HCT116 (cell line): ENCODE data around the gene CRTC1. TPM values are rescaled to one million over a fixed set of nuclear protein-coding genes. Genes with fewer than 3 reads are reported as not detected.

ENCODE experiments used
- ATAC-seq: fragments of 200-7000 bp; cut with Tn5 transposase; 2 replicates; pipeline ENCODE4 v1.9.1; 2020; ENCODE audit warnings: mild to moderate bottlenecking, moderate library complexity
- BruUV-seq: library from RNA; stranded (reverse); fragments of 400-500 nt; replicated peaks from 2 replicates; lab custom pipeline; 2021; lab: Mats Ljungman, UMichigan
- CTCF ChIA-PET: fragments of 300-600 bp; sonication (Branson Sonifier 250); formaldehyde crosslinking; loops from one replicate; lab custom pipeline; 2021; ENCODE audit warnings: antibody characterized with exemption; lab: Charles Lee
- POLR2A ChIA-PET: fragments of 300-600, 350-600 bp; sonication (Branson Sonifier 250); formaldehyde crosslinking; loops from one replicate; lab custom pipeline; 2021; ENCODE audit warnings: antibody characterized with exemption; lab: Charles Lee
- RAD21 ChIA-PET, 2 experiments: fragments of 300-600 bp; sonication (Branson Sonifier 250); formaldehyde crosslinking; loops; one replicate each; lab custom pipeline; 2023; ENCODE audit warnings: low total read pairs in 2 of 2; ENCODE audit not compliant: uncharacterized antibody in 2 of 2, unreplicated experiment in 2 of 2, low non-redundant PET in 1 of 2; lab: Charles Lee
- DNase-seq: peaks from one replicate; pipeline ENCODE4 v3.0.0-alpha.2; 2010; ENCODE audit warnings: low read depth, low spot score
- H2AFZ ChIP-seq: fragments of 200-600 bp; shearing (Covaris generic), sonication (generic); 2 replicates; pipeline ENCODE4 v1.6.1; 2017; ENCODE audit warnings: low read depth, mixed run types, mixed read lengths, antibody characterized with exemption, low read length; ENCODE audit not compliant: poor library complexity, severe bottlenecking
- H3K27ac ChIP-seq: 2 replicates; pipeline ENCODE4 v1.5.1; 2012; ENCODE audit warnings: low read depth, low read length
- H3K27me3 ChIP-seq: fragments of 200-600 bp; sonication (generic); 2 replicates; pipeline ENCODE4 v1.6.1; 2016; ENCODE audit warnings: mixed run types, low read length, mixed read lengths; ENCODE audit not compliant: insufficient read depth
- H3K36me3 ChIP-seq, 2 experiments: fragments of 200-500 bp in 1 of 2; fragments of 200-600 bp in 1 of 2; sonication (Bioruptor generic) in 1 of 2; sonication (generic) in 1 of 2; 2 replicates each; pipeline versions ENCODE4 v1.5.1 to v1.6.1; 2014 to 2016; ENCODE audit warnings: low read length in 2 of 2, inconsistent platforms in 1 of 2, mixed read lengths in 1 of 2, mixed run types in 1 of 2; ENCODE audit not compliant: insufficient read depth in 2 of 2, control insufficient read depth in 1 of 2
- H3K4me1 ChIP-seq, 2 experiments: fragments of 200-600 bp in 1 of 2; sonication (generic) in 1 of 2; 2 replicates each; pipeline versions ENCODE4 v1.5.1 to v1.6.1; 2012 to 2017; ENCODE audit warnings: low read length in 2 of 2, inconsistent platforms in 1 of 2, mild to moderate bottlenecking in 1 of 2, mixed read lengths in 1 of 2, mixed run types in 1 of 2, moderate library complexity in 1 of 2; ENCODE audit not compliant: insufficient read depth in 2 of 2, control insufficient read depth in 1 of 2
- H3K4me2 ChIP-seq: fragments of 200-600 bp; sonication (generic); 2 replicates; pipeline ENCODE4 v1.6.1; 2017; ENCODE audit warnings: mixed run types, low read length, mixed read lengths
- H3K4me3 ChIP-seq, 2 experiments: fragments of 200-600 bp in 1 of 2; sonication (generic) in 1 of 2; replicated peaks in 1 of 2; 2 replicates each; pipeline ENCODE4 v1.5.1; 2011 to 2016; ENCODE audit warnings: low read length in 2 of 2, control low read depth in 1 of 2, low read depth in 1 of 2, mild to moderate bottlenecking in 1 of 2, mixed read lengths in 1 of 2, mixed run types in 1 of 2
- H3K79me2 ChIP-seq: fragments of 200-600 bp; sonication (generic); 2 replicates; pipeline ENCODE4 v1.6.1; 2017; ENCODE audit warnings: mild to moderate bottlenecking, mixed run types, low read length, moderate library complexity, mixed read lengths; ENCODE audit not compliant: insufficient read depth
- H3K9ac ChIP-seq: fragments of 200-600 bp; sonication (generic); 2 replicates; pipeline ENCODE4 v1.6.1; 2016; ENCODE audit warnings: low read length, mixed read lengths
- H3K9me2 ChIP-seq: fragments of 200-600 bp; sonication (generic), shearing (Covaris generic); 2 replicates; pipeline ENCODE4 v1.6.1; 2017; ENCODE audit warnings: mixed run types, mild to moderate bottlenecking, moderate library complexity; ENCODE audit not compliant: insufficient read depth
- H3K9me3 ChIP-seq, 2 experiments: fragments of 200-500 bp in 1 of 2; fragments of 200-600 bp in 1 of 2; sonication (Bioruptor generic) in 1 of 2; sonication (generic) in 1 of 2; 2 replicates each; pipeline ENCODE4 v1.6.1; 2014 to 2017; ENCODE audit warnings: low read length in 2 of 2, mixed read lengths in 2 of 2, inconsistent platforms in 1 of 2, low read depth in 1 of 2, mild to moderate bottlenecking in 1 of 2, mixed run types in 1 of 2, moderate library complexity in 1 of 2; ENCODE audit not compliant: control insufficient read depth in 1 of 2, insufficient read depth in 1 of 2
- H4K20me1 ChIP-seq: fragments of 200-600 bp; sonication (generic), shearing (Covaris generic); 2 replicates; pipeline ENCODE4 v1.6.1; 2017; ENCODE audit warnings: mixed run types, mild to moderate bottlenecking, moderate library complexity; ENCODE audit not compliant: insufficient read depth
- CBX3 ChIP-seq: IDR thresholded peaks from 2 replicates; pipeline ENCODE4 v1.6.1; 2012; ENCODE audit warnings: low read depth
- CEBPB ChIP-seq: IDR thresholded peaks from 2 replicates; pipeline ENCODE4 v1.6.1; 2012; ENCODE audit warnings: low read depth
- EGR1 ChIP-seq: IDR thresholded peaks from 2 replicates; pipeline ENCODE4 v1.6.1; 2012; ENCODE audit warnings: low read depth
- ELF1 ChIP-seq: IDR thresholded peaks from 2 replicates; pipeline ENCODE4 v1.6.1; 2012; ENCODE audit warnings: low read depth, borderline replicate concordance
- EZH2 ChIP-seq: fragments of 200-600 bp; sonication (generic); IDR thresholded peaks from 2 replicates; pipeline ENCODE4 v1.6.1; 2017; ENCODE audit warnings: antibody characterized with exemption, mixed run types
- EZH2phosphoT487 ChIP-seq: fragments of 200-600 bp; IDR thresholded peaks from 2 replicates; pipeline ENCODE4 v1.6.1; 2018; ENCODE audit warnings: antibody characterized with exemption, borderline replicate concordance
- FOSL1 ChIP-seq: IDR thresholded peaks from 2 replicates; pipeline ENCODE4 v1.6.1; 2012; ENCODE audit warnings: low read depth
- JUND ChIP-seq: IDR thresholded peaks from 2 replicates; pipeline ENCODE4 v1.6.1; 2012
- POLR2A ChIP-seq: IDR thresholded peaks from 2 replicates; pipeline ENCODE4 v1.7.0; 2011; ENCODE audit warnings: borderline replicate concordance; ENCODE audit not compliant: insufficient read depth, insufficient read length; ENCODE audit errors: extremely low read depth
- POLR2AphosphoS5 ChIP-seq: IDR thresholded peaks from 2 replicates; pipeline ENCODE4 v1.6.1; 2011; ENCODE audit warnings: mild to moderate bottlenecking, low read depth, low read length, moderate library complexity
- SIN3A ChIP-seq: IDR thresholded peaks from 2 replicates; pipeline ENCODE4 v1.6.1; 2012; ENCODE audit warnings: low read depth
- SP1 ChIP-seq: IDR thresholded peaks from 2 replicates; pipeline ENCODE4 v1.6.1; 2012; ENCODE audit warnings: low read depth
- SRF ChIP-seq: IDR thresholded peaks from 2 replicates; pipeline ENCODE4 v1.6.1; 2012; ENCODE audit warnings: low read depth
- TCF7L2 ChIP-seq: IDR thresholded peaks from 2 replicates; pipeline ENCODE4 v1.7.0; 2011; ENCODE audit warnings: borderline replicate concordance, inconsistent platforms; ENCODE audit not compliant: insufficient read depth, insufficient read length; ENCODE audit errors: extremely low read depth
- YY1 ChIP-seq: IDR thresholded peaks from 2 replicates; pipeline ENCODE4 v1.6.1; 2011; ENCODE audit warnings: low read length, low read depth, moderate library complexity, mild to moderate bottlenecking; ENCODE audit not compliant: insufficient replicate concordance; ENCODE audit errors: extremely low read depth
- ZFX ChIP-seq: fragments of 450-650 bp; IDR thresholded peaks from 2 replicates; pipeline ENCODE4 v1.6.1; 2017
- ZNF274 ChIP-seq: fragments of 200-500 bp; sonication (Bioruptor generic); IDR thresholded peaks from 2 replicates; pipeline ENCODE4 v1.6.1; 2014; ENCODE audit warnings: mild to moderate bottlenecking, low read depth, low read length, inconsistent platforms
- intact Hi-C: fragments of 100-400 bp; cut with micrococcal nuclease; formaldehyde crosslinking; loops from 2 replicates; pipeline ENCODE4 v1.10.0; 2022
- total RNA-seq: library from RNA; stranded (reverse); gene quantifications from one replicate; pipeline ENCODE4 v1.2.1, GENCODE V29; 2021; ENCODE audit not compliant: unreplicated experiment
- TF ChIP-seq, protein P1 (sequence below): IDR thresholded peaks from 2 replicates; pipeline ENCODE4 v1.6.1; 2012; ENCODE audit warnings: low read depth
- TF ChIP-seq, protein P2 (sequence below), 3 experiments: fragments of 200-600 bp in 1 of 3; sonication (generic) in 1 of 3; IDR thresholded peaks in 2 of 3; conservative IDR thresholded peaks in 1 of 3; 2 replicates each; pipeline ENCODE4 v1.5.1; 2012 to 2017; ENCODE audit warnings: low read depth in 2 of 3, low read length in 2 of 3, antibody characterized with exemption in 1 of 3, borderline replicate concordance in 1 of 3, control low read depth in 1 of 3, mild to moderate bottlenecking in 1 of 3, mixed read lengths in 1 of 3, mixed run types in 1 of 3, moderate library complexity in 1 of 3; ENCODE audit not compliant: insufficient read depth in 1 of 3
- TF ChIP-seq, protein P3 (sequence below): IDR thresholded peaks from 2 replicates; pipeline ENCODE4 v1.6.1; 2012

Gene CRTC1
- total RNA-seq, 1 experiment from 2014 or later, result 14.9 TPM

DNA sequence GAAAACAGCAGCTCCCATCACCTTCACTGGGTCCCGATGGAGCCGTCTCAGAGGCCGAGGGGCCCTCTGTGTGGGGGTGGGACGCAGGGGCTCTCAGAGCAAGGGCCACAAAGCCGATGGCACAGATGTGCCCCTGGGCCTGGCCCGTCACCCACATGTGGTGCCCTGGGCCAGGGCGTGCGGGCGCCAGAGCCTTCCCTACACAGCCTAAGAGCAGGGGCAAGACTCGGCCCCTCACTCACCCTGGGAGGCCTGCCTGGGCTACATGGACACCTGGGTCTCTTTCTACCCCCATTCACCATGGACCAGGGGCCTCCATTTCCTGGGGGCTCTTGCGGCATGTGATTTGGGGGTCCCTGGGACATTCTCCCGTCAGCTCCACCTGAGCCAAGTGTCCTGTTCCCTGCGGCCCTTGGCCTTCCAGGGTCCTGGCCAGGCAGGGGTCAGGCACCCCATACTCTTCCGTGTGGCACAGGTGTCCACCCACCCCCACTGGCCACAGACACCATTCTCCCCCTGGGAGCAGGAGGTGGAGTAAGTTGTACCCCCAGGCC, 97.6 kb downstream of the CRTC1 start:
- H3K79me2 ChIP-seq, result no peaks in the 10 kb centered on the region
- CTCF ChIA-PET, result no interaction called here
- H3K27me3 ChIP-seq, result no peaks in the 10 kb centered on the region
- H3K27ac ChIP-seq, result no peak overlapping the region
- TF ChIP-seq POLR2AphosphoS5, result no peak
- no peak for TF ChIP-seq POLR2A
- no peak for TF ChIP-seq YY1
- no peak for TF ChIP-seq EZH2
- no peak for TF ChIP-seq JUND
- TF ChIP-seq SIN3A, result no peak
- no peak for TF ChIP-seq ZNF274
- TF ChIP-seq SP1, result no peak
- no peak for TF ChIP-seq EGR1
- TF ChIP-seq ZFX, result no peak
- TF ChIP-seq, protein P1, sequence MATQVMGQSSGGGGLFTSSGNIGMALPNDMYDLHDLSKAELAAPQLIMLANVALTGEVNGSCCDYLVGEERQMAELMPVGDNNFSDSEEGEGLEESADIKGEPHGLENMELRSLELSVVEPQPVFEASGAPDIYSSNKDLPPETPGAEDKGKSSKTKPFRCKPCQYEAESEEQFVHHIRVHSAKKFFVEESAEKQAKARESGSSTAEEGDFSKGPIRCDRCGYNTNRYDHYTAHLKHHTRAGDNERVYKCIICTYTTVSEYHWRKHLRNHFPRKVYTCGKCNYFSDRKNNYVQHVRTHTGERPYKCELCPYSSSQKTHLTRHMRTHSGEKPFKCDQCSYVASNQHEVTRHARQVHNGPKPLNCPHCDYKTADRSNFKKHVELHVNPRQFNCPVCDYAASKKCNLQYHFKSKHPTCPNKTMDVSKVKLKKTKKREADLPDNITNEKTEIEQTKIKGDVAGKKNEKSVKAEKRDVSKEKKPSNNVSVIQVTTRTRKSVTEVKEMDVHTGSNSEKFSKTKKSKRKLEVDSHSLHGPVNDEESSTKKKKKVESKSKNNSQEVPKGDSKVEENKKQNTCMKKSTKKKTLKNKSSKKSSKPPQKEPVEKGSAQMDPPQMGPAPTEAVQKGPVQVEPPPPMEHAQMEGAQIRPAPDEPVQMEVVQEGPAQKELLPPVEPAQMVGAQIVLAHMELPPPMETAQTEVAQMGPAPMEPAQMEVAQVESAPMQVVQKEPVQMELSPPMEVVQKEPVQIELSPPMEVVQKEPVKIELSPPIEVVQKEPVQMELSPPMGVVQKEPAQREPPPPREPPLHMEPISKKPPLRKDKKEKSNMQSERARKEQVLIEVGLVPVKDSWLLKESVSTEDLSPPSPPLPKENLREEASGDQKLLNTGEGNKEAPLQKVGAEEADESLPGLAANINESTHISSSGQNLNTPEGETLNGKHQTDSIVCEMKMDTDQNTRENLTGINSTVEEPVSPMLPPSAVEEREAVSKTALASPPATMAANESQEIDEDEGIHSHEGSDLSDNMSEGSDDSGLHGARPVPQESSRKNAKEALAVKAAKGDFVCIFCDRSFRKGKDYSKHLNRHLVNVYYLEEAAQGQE, result no peak
- no peak for TF ChIP-seq FOSL1
- TF ChIP-seq ELF1, result no peak
- TF ChIP-seq, protein P2, sequence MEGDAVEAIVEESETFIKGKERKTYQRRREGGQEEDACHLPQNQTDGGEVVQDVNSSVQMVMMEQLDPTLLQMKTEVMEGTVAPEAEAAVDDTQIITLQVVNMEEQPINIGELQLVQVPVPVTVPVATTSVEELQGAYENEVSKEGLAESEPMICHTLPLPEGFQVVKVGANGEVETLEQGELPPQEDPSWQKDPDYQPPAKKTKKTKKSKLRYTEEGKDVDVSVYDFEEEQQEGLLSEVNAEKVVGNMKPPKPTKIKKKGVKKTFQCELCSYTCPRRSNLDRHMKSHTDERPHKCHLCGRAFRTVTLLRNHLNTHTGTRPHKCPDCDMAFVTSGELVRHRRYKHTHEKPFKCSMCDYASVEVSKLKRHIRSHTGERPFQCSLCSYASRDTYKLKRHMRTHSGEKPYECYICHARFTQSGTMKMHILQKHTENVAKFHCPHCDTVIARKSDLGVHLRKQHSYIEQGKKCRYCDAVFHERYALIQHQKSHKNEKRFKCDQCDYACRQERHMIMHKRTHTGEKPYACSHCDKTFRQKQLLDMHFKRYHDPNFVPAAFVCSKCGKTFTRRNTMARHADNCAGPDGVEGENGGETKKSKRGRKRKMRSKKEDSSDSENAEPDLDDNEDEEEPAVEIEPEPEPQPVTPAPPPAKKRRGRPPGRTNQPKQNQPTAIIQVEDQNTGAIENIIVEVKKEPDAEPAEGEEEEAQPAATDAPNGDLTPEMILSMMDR (IDR thresholded peaks at IDR 0.05 in 2 of 3, conservative IDR thresholded peaks at IDR 0.05 in 1 of 3; ENCODE audit: borderline replicate concordance in 1 of 3, insufficient read depth in 1 of 3, low read depth in 2 of 3, low read length in 2 of 3), result no peak
- no peak for TF ChIP-seq CBX3
- TF ChIP-seq TCF7L2, result no peak
- no peak for TF ChIP-seq SRF
- TF ChIP-seq, protein P3, sequence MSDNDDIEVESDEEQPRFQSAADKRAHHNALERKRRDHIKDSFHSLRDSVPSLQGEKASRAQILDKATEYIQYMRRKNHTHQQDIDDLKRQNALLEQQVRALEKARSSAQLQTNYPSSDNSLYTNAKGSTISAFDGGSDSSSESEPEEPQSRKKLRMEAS, result no peak
- TF ChIP-seq EZH2phosphoT487, result no peak
- TF ChIP-seq CEBPB, result no peak
- ATAC-seq, result no peak
- no peak for DNase-seq
- H3K4me1 ChIP-seq, result peaks cover 4 to 18% of the 10 kb centered on the region in 2 experiments; a peak in 3 of 4 replicates
- H3K36me3 ChIP-seq, result no peaks in the 10 kb centered on the region
- intact Hi-C loops, result no loop called here
- no peak overlapping the region for H2AFZ ChIP-seq
- no TSS peak for BruUV-seq
- POLR2A ChIA-PET, result no interaction called here
- no peak overlapping the region for H3K4me3 ChIP-seq
- H3K9me2 ChIP-seq, result no peaks in the 10 kb centered on the region
- H4K20me1 ChIP-seq, result no peaks in the 10 kb centered on the region
- RAD21 ChIA-PET, result interaction anchor here in 1 of 2 experiments (0.6 kb wide), 1 partner anchor 97 kb away, joined by 3 read pairs; no protein-coding TSS in a partner anchor
- H3K4me2 ChIP-seq, result no peak overlapping the region
- H3K9me3 ChIP-seq, result no peaks in the 10 kb centered on the region
- H3K9ac ChIP-seq, result no peak overlapping the region
